Astrocyte (in vitro differentiated cells and primary cell): ENCODE results near the gene SLC22A4.

Experiments used
- EZH2 ChIP-seq: IDR thresholded peaks from 2 replicates; pipeline ENCODE4 v1.6.1; 2012; ENCODE audit warnings: mild to moderate bottlenecking, low read length, inconsistent platforms; ENCODE audit not compliant: insufficient read depth
- TF ChIP-seq, protein P1 (sequence below): IDR thresholded peaks from 2 replicates; pipeline ENCODE4 v1.5.1; 2011; ENCODE audit warnings: low read depth, mild to moderate bottlenecking, inconsistent platforms, low read length, moderate library complexity; ENCODE audit not compliant: insufficient read depth

DNA sequence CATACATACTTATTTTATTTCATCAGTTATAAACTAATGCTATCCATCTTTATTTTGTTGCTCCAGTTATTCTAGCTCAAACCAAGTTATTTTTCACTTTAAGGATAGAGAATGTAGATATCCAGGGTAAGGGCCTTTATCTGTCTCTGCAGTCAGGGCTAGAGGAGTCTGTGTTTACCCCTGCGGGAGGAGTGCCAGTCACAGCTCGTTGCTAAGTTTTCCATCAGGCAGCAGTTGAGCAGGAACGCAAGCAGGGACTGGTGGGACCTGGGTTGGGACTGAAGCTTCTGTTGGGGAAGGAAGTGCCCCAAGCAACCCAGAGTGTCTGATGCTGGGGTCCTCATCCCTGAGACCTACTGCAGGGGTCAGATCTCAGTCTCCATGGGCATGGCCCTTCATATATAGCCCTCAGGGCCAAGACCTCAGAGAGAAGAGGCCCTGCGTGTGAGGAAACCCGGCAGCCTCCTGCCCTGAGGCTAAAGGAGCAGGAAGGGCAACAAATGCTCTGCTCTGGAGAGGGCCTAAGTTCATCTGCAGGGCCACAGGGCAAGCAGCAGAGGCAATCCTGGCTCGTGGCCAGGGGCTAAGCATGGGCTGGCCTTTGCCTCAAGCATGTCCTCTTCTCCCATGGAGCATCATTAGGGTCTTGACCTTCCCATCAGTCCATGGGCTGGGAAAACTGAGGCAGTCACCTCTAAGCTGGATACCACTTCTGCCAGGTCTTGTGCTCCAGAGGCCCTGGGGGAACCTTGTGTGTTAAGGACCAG, 6.6 kb downstream of the SLC22A4 start:
- TF ChIP-seq, protein P1, sequence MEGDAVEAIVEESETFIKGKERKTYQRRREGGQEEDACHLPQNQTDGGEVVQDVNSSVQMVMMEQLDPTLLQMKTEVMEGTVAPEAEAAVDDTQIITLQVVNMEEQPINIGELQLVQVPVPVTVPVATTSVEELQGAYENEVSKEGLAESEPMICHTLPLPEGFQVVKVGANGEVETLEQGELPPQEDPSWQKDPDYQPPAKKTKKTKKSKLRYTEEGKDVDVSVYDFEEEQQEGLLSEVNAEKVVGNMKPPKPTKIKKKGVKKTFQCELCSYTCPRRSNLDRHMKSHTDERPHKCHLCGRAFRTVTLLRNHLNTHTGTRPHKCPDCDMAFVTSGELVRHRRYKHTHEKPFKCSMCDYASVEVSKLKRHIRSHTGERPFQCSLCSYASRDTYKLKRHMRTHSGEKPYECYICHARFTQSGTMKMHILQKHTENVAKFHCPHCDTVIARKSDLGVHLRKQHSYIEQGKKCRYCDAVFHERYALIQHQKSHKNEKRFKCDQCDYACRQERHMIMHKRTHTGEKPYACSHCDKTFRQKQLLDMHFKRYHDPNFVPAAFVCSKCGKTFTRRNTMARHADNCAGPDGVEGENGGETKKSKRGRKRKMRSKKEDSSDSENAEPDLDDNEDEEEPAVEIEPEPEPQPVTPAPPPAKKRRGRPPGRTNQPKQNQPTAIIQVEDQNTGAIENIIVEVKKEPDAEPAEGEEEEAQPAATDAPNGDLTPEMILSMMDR: no peak
- TF ChIP-seq EZH2: no peak
